Left lung (tissue), 10 donors: Measurements from ENCODE around the gene SGPP1. TPM values are rescaled to one million over a fixed set of nuclear protein-coding genes. Genes with fewer than 3 reads are reported as not detected.

Source experiments
- ATAC-seq: fragments of 200-7000 bp; cut with Tn5 transposase; one replicate; pipeline ENCODE4 v1.9.1; 2020; ENCODE audit warnings: moderate library complexity
- DNase-seq, 4 donors: peaks; one replicate each; pipeline ENCODE4 v3.0.0-alpha.2; 2013 to 2020
- H3K27ac ChIP-seq, 2 donors: fragments of 200-600 bp; sonication (generic) in 1 of 2; one replicate each; pipeline versions ENCODE4 v1.5.0 to v1.8.0; 2020 to 2021
- H3K27me3 ChIP-seq, 2 donors: fragments of 200-600 bp; sonication (generic) in 1 of 2; one replicate each; pipeline versions ENCODE4 v1.5.0 to v1.8.0; 2020 to 2021
- H3K36me3 ChIP-seq, 2 donors: fragments of 200-600 bp; sonication (generic) in 1 of 2; one replicate each; pipeline versions ENCODE4 v1.5.0 to v1.8.0; 2020 to 2021
- H3K4me1 ChIP-seq, 2 donors: fragments of 200-600 bp; one replicate each; pipeline ENCODE4 v1.8.0; 2021
- H3K4me3 ChIP-seq, 2 donors: fragments of 200-600 bp; sonication (generic) in 1 of 2; one replicate each; pipeline versions ENCODE4 v1.5.0 to v1.8.0; 2020 to 2021; ENCODE audit warnings: mild to moderate bottlenecking in 1 of 2
- H3K9me3 ChIP-seq, 2 donors: fragments of 200-600 bp; sonication (generic) in 1 of 2; one replicate each; pipeline versions ENCODE4 v1.5.0 to v1.8.0; 2020 to 2021
- CTCF ChIP-seq, 2 donors: fragments of 200-600 bp; sonication (generic) in 1 of 2; IDR thresholded peaks; one replicate each; pipeline versions ENCODE4 v1.5.0 to v1.8.0; 2021; ENCODE audit warnings: antibody characterized with exemption in 2 of 2
- intact Hi-C, 2 donors: fragments of 100-400 bp; cut with DNase I; formaldehyde crosslinking; loops; one replicate each; pipeline versions ENCODE4 v1.11.2 to v1.14.2; 2022
- polyA plus RNA-seq, 6 donors: library from polyadenylated mRNA; unstranded; fragments of 120-200 nt; gene quantifications; one replicate each; pipeline ENCODE4 v1.2.1, GENCODE V29; 2013; ENCODE audit not compliant: insufficient read length in 6 of 6
- total RNA-seq, 2 donors: library from RNA; stranded (reverse); fragmentation: NEBNext Ultra II Directional; extraction: Animal tissue kit (Norgen Biotek cat#: 25700); gene quantifications; one replicate each; pipeline ENCODE4 v1.2.1, GENCODE V29; 2021
- donor health status: DM: no; HTN: yes; CAD: no.
- donor health status: DM: no; HTN: no; CAD: no.

SGPP1 gene
- total and polyA plus RNA-seq, 8 donors = 19.4 to 26.3 (median 21.5) TPM

- intact Hi-C loops = no loop called here
- TF ChIP-seq CTCF (IDR thresholded peaks at IDR 0.05) = no peak
- ATAC-seq (no peak), DNase-seq (no peak)
- Histone ChIP-seq H3K27ac (no peak overlapping the region), H3K4me1 (no peaks in the 10 kb centered on the region), H3K4me3 (no peak overlapping the region), H3K27me3 (no peaks in the 10 kb centered on the region), H3K9me3 (no peaks in the 10 kb centered on the region), H3K36me3 (no peaks in the 10 kb centered on the region)
These were observed 38.7 kb downstream of the SGPP1 start for GRCh38 chr14:63689132-63689531.

GRCh38 chr14:63686926-63687325 lies 40.9 kb downstream of the SGPP1 start:
- TF ChIP-seq CTCF (IDR thresholded peaks at IDR 0.05) = no peak
- DNase-seq (no peak), ATAC-seq (no peak)
- Histone ChIP-seq H3K27me3 (no peaks in the 10 kb centered on the region), H3K4me1 (no peaks in the 10 kb centered on the region), H3K4me3 (no peak overlapping the region), H3K36me3 (no peaks in the 10 kb centered on the region), H3K27ac (no peak overlapping the region), H3K9me3 (no peaks in the 10 kb centered on the region)
- intact Hi-C loops = no loop called here

- no peak for ATAC-seq
- Histone ChIP-seq H3K4me3 (no peak overlapping the region), H3K27ac (no peak overlapping the region), H3K27me3 (no peaks in the 10 kb centered on the region), H3K4me1 (no peaks in the 10 kb centered on the region), H3K9me3 (no peaks in the 10 kb centered on the region), H3K36me3 (peaks cover 0 to 2% of the 10 kb centered on the region in 2 donors)
- no peak for TF ChIP-seq CTCF (IDR thresholded peaks at IDR 0.05)
- intact Hi-C loops = no loop called here
- no peak for DNase-seq
These were observed 42.5 kb downstream of the SGPP1 start for GRCh38 chr14:63685401-63685800.

- H3K36me3 ChIP-seq = peaks cover 0 to 2% of the 10 kb centered on the region in 2 donors
- H3K27me3 ChIP-seq = no peaks in the 10 kb centered on the region
- TF ChIP-seq CTCF (IDR thresholded peaks at IDR 0.05) = no peak
- DNase-seq = no peak
- no peak overlapping the region for H3K4me3 ChIP-seq
- intact Hi-C loops = no loop called here
- no peak for ATAC-seq
- no peaks in the 10 kb centered on the region for H3K4me1 ChIP-seq
- no peaks in the 10 kb centered on the region for H3K9me3 ChIP-seq
- no peak overlapping the region for H3K27ac ChIP-seq
These were observed 44.9 kb downstream of the SGPP1 start for GRCh38 chr14:63682727-63683593.

GRCh38 chr14:63678536-63678935 lies 49.3 kb downstream of the SGPP1 start:
- DNase-seq = no peak
- peak; percentile 29 for ATAC-seq
- H3K27me3 ChIP-seq = no peaks in the 10 kb centered on the region
- TF ChIP-seq CTCF (IDR thresholded peaks at IDR 0.05) = no peak
- H3K36me3 ChIP-seq = peaks cover 0 to 2% of the 10 kb centered on the region in 2 donors
- no peaks in the 10 kb centered on the region for H3K9me3 ChIP-seq
- H3K4me3 ChIP-seq = no peak overlapping the region
- H3K27ac ChIP-seq = no peak overlapping the region
- intact Hi-C loops = no loop called here
- H3K4me1 ChIP-seq = no peaks in the 10 kb centered on the region
